Sigmoid colon (tissue), 7 donors: Measurements from ENCODE around the gene CASTOR2. TPM values are rescaled to one million over a fixed set of nuclear protein-coding genes. Genes with fewer than 3 reads are reported as not detected.
"Not testable (repeated sequence)": the region's sequence is repeated elsewhere in the genome, so short reads cannot be mapped to it uniquely, and the experiment has no call there.

Experiments used
- DNase-seq: peaks from one replicate; pipeline ENCODE4 v3.0.0-alpha.2; 2019
- H3K27ac ChIP-seq, 4 donors: fragments of 200-600 bp; sonication (generic); one replicate each; pipeline ENCODE4 v1.5.1; 2016 to 2019; ENCODE audit warnings: mild to moderate bottlenecking in 1 of 4
- H3K27me3 ChIP-seq, 3 donors: fragments of 200-600 bp; sonication (generic); one replicate each; pipeline ENCODE4 v1.5.1; 2019; ENCODE audit warnings: mild to moderate bottlenecking in 1 of 3
- H3K36me3 ChIP-seq, 4 donors: fragments of 200-600 bp; sonication (generic); one replicate each; pipeline ENCODE4 v1.5.1; 2016 to 2019
- H3K4me1 ChIP-seq, 4 donors: fragments of 200-600 bp; sonication (generic); one replicate each; pipeline ENCODE4 v1.5.1; 2017 to 2019
- H3K4me3 ChIP-seq, 4 donors: fragments of 200-600 bp; sonication (generic); one replicate each; pipeline ENCODE4 v1.5.1; 2017 to 2019; ENCODE audit warnings: mild to moderate bottlenecking in 2 of 4, moderate library complexity in 1 of 4
- H3K9me3 ChIP-seq, 4 donors: fragments of 200-600 bp in 3 of 4; sonication (generic) in 3 of 4; one replicate each; pipeline versions ENCODE4 v1.5.1 to v1.6.1; 2013 to 2019
- EP300 ChIP-seq, 4 donors: sonication (generic); formaldehyde crosslinking; IDR thresholded peaks; one replicate each; pipeline ENCODE4 v1.6.1; 2017; ENCODE audit warnings: antibody characterized with exemption in 4 of 4
- POLR2A ChIP-seq, 2 donors: fragments of 450-650 bp; IDR thresholded peaks; one replicate each; pipeline ENCODE4 v1.6.1; 2016; ENCODE audit warnings: antibody characterized with exemption in 2 of 2, mild to moderate bottlenecking in 2 of 2, moderate library complexity in 2 of 2
- POLR2AphosphoS5 ChIP-seq, 4 donors: sonication (generic); formaldehyde crosslinking; IDR thresholded peaks; one replicate each; pipeline ENCODE4 v1.6.1; 2017; ENCODE audit warnings: antibody characterized with exemption in 4 of 4
- WGBS, 2 donors: extraction: QIAGEN DNeasy Blood & Tissue Kit; methylation state at CpG; one replicate each; pipeline ENCODE4 v1.1.7; 2013; 5-methylcytosine and 5-hydroxymethylcytosine counted together
- intact Hi-C: fragments of 100-400 bp; cut with DNase I; formaldehyde crosslinking; loops from one replicate; pipeline ENCODE4 v1.15.1; 2023
- polyA plus RNA-seq, 3 donors: library from polyadenylated mRNA; stranded (reverse); fragments of 200-250 nt; gene quantifications; one replicate each; pipeline ENCODE4 v1.2.3, GENCODE V29; 2013
- total RNA-seq, 4 donors: library from RNA; depleted of rRNA; stranded (reverse); fragments of >200 nt; gene quantifications; one replicate each; pipeline ENCODE4 v1.1.0, GENCODE V29; 2016
- TF ChIP-seq, protein P1 (sequence below), 4 experiments: fragments of 450-650 bp in 3 of 4; fragments of 200-600 bp in 1 of 4; IDR thresholded peaks; one replicate each; pipeline ENCODE4 v1.5.1; 2016 to 2019; ENCODE audit warnings: antibody characterized with exemption in 4 of 4, mild to moderate bottlenecking in 3 of 4, moderate library complexity in 2 of 4
- donor health status: healthy with polysubstance abuse.
- donor health status: Bipolar disorder and iron deficiency.
- donor health status: healthy.

CASTOR2 gene
- total and polyA plus RNA-seq, 7 donors = 1.7 to 23.3 (median 8.9) TPM

DNA sequence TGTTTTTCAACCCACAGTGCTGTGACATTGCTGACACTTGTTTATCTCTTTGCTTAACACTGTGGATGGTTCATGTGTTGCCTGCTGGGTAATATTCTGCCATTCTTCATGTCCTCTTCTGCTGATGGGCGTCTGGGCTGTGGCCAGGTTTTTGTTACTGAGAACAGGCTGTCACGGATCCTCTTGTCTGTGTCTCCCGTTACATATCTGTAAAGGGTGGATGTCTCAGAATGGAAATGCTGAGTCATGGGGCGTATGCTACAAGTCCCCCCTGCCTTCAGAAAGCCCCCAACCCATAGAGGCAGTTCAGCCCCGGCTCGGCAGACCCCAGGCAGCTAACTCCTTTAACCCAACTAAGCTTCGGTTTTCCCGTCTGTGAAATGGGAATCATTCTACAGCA lies 33.3 kb downstream of the CASTOR2 start:
- H3K4me3 ChIP-seq, DNase-seq, H3K27me3 ChIP-seq, intact Hi-C loops, H3K9me3 ChIP-seq, H3K36me3 ChIP-seq, H3K27ac ChIP-seq: not testable (repeated sequence)
- 77 to 78% methylated on average over 8 of the region's 8 CpGs for WGBS, 2 donors
- peaks cover 0 to 12% (median 10%) of the 10 kb centered on the region in 4 donors for H3K4me1 ChIP-seq

GRCh38 chr7:75001356-75001755 lies 36.9 kb downstream of the CASTOR2 start:
- H3K9me3 ChIP-seq, DNase-seq, H3K4me1 ChIP-seq, H3K4me3 ChIP-seq, H3K36me3 ChIP-seq, H3K27me3 ChIP-seq, intact Hi-C loops, H3K27ac ChIP-seq: not testable (repeated sequence)
- 93 to 95% methylated on average over 8 of the region's 8 CpGs for WGBS, 2 donors

- Histone ChIP-seq H3K4me1 (no peaks in the 10 kb centered on the region), H3K27ac (no peak overlapping the region), H3K4me3 (no peak overlapping the region), H3K9me3 (no peaks in the 10 kb centered on the region), H3K27me3 (no peaks in the 10 kb centered on the region), H3K36me3 (peaks cover 0 to 20% (median 2%) of the 10 kb centered on the region in 4 donors)
- intact Hi-C loops = no loop called here
- 90 to 96% methylated on average over 2 of the region's 2 CpGs for WGBS, 2 donors
- DNase-seq = no peak
- no peak for TF ChIP-seq EP300 (IDR thresholded peaks at IDR 0.05)
- no peak for TF ChIP-seq POLR2AphosphoS5 (IDR thresholded peaks at IDR 0.05)
- no peak for TF ChIP-seq POLR2A (IDR thresholded peaks at IDR 0.05)
- TF ChIP-seq, protein P1, sequence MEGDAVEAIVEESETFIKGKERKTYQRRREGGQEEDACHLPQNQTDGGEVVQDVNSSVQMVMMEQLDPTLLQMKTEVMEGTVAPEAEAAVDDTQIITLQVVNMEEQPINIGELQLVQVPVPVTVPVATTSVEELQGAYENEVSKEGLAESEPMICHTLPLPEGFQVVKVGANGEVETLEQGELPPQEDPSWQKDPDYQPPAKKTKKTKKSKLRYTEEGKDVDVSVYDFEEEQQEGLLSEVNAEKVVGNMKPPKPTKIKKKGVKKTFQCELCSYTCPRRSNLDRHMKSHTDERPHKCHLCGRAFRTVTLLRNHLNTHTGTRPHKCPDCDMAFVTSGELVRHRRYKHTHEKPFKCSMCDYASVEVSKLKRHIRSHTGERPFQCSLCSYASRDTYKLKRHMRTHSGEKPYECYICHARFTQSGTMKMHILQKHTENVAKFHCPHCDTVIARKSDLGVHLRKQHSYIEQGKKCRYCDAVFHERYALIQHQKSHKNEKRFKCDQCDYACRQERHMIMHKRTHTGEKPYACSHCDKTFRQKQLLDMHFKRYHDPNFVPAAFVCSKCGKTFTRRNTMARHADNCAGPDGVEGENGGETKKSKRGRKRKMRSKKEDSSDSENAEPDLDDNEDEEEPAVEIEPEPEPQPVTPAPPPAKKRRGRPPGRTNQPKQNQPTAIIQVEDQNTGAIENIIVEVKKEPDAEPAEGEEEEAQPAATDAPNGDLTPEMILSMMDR (IDR thresholded peaks at IDR 0.05) = no peak
These were observed 45.5 kb downstream of the CASTOR2 start for GRCh38 chr7:75010036-75010435.

DNA sequence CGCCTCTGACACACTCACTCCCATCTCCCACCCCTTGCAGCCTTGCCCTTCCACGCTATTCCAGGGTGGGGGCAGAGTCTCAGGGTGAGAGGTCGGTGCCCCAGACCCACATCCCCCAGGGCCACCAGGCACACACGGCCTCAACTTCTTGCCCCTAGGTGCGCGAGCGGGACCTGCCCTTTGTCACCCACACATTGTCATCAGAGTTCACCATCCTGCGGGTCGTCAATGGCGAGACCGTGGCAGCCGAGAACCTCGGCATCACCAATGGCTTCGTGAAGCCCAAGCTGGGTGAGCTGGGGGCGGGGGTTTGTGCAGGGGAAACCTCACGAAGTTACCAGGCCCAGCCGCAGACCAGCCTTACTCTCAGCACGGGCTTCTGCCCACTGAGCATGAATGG lies 53.3 kb downstream of the CASTOR2 start:
- Histone ChIP-seq H3K4me1 (no peaks in the 10 kb centered on the region), H3K9me3 (no peaks in the 10 kb centered on the region), H3K36me3 (peaks cover 0 to 51% (median 10%) of the 10 kb centered on the region in 4 donors), H3K27me3 (no peaks in the 10 kb centered on the region), H3K4me3 (no peak overlapping the region), H3K27ac (no peak overlapping the region)
- whole genome bisulfite sequencing, 2 donors = 92 to 96% methylated on average over 18 of the region's 18 CpGs
- DNase-seq = no peak
- no peak for TF ChIP-seq POLR2AphosphoS5 (IDR thresholded peaks at IDR 0.05)
- TF ChIP-seq, protein P1 (IDR thresholded peaks at IDR 0.05) = no peak
- no peak for TF ChIP-seq POLR2A (IDR thresholded peaks at IDR 0.05)
- TF ChIP-seq EP300 (IDR thresholded peaks at IDR 0.05) = no peak
- intact Hi-C loops = no loop called here

GRCh38 chr7:75018570-75019364 lies 54.3 kb downstream of the CASTOR2 start:
- no peaks in the 10 kb centered on the region for H3K4me1 ChIP-seq
- H3K27me3 ChIP-seq = no peaks in the 10 kb centered on the region
- no peak overlapping the region for H3K4me3 ChIP-seq
- H3K27ac ChIP-seq = no peak overlapping the region
- peaks cover 0 to 54% (median 10%) of the 10 kb centered on the region in 4 donors for H3K36me3 ChIP-seq
- no peak for TF ChIP-seq EP300 (IDR thresholded peaks at IDR 0.05)
- TF ChIP-seq POLR2A (IDR thresholded peaks at IDR 0.05) = no peak
- no peak for TF ChIP-seq POLR2AphosphoS5 (IDR thresholded peaks at IDR 0.05)
- TF ChIP-seq, protein P1 (IDR thresholded peaks at IDR 0.05) = no peak
- intact Hi-C loops = no loop called here
- WGBS, 2 donors = 95 to 96% methylated on average over 12 of the region's 12 CpGs
- no peak for DNase-seq
- no peaks in the 10 kb centered on the region for H3K9me3 ChIP-seq

DNA sequence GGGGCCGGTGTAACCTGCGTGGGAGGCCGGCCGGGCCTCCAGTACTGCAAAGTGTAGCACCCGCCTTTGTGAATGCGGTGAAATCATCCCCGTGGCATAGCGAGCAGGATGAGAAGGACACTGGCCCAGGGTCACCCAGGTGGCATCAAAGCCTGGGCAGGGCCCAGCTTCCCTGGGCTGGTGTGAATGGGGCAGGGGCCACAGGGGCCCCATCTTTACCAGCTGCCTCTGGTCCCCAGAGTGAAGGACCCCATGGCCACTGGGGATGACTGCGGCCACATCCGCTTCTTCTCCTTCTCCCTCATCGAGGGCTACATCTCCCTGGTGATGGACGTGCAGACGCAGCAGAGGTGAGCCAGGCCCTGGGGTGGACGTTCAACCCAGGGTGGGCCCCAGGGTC lies 55.3 kb downstream of the CASTOR2 start:
- WGBS, 2 donors = 96 to 97% methylated on average over 14 of the region's 14 CpGs
- no peaks in the 10 kb centered on the region for H3K27me3 ChIP-seq
- H3K4me1 ChIP-seq = no peaks in the 10 kb centered on the region
- H3K4me3 ChIP-seq = no peak overlapping the region
- intact Hi-C loops = no loop called here
- H3K36me3 ChIP-seq = peaks cover 0 to 64% (median 12%) of the 10 kb centered on the region in 4 donors
- H3K9me3 ChIP-seq = no peaks in the 10 kb centered on the region
- no peak for DNase-seq
- TF ChIP-seq, protein P1 (IDR thresholded peaks at IDR 0.05) = no peak
- TF ChIP-seq POLR2A (IDR thresholded peaks at IDR 0.05) = no peak
- TF ChIP-seq EP300 (IDR thresholded peaks at IDR 0.05) = no peak
- TF ChIP-seq POLR2AphosphoS5 (IDR thresholded peaks at IDR 0.05) = no peak
- H3K27ac ChIP-seq = no peak overlapping the region
